T-helper 1 cell (primary cell): ENCODE results near the gene ADAMTS3.

Source experiments
- DNase-seq, 5 donors: peaks; one replicate each; pipeline ENCODE4 v3.0.0-alpha.2; 2012 to 2020
- total RNA-seq, 4 donors: gene quantifications; one replicate each; lab custom pipeline; 2026; lab: John Stamatoyannopoulos, UW

ADAMTS3 gene
- 0 to 0.30 (median 0) reads per million in 4 donors for total RNA-seq

DNA sequence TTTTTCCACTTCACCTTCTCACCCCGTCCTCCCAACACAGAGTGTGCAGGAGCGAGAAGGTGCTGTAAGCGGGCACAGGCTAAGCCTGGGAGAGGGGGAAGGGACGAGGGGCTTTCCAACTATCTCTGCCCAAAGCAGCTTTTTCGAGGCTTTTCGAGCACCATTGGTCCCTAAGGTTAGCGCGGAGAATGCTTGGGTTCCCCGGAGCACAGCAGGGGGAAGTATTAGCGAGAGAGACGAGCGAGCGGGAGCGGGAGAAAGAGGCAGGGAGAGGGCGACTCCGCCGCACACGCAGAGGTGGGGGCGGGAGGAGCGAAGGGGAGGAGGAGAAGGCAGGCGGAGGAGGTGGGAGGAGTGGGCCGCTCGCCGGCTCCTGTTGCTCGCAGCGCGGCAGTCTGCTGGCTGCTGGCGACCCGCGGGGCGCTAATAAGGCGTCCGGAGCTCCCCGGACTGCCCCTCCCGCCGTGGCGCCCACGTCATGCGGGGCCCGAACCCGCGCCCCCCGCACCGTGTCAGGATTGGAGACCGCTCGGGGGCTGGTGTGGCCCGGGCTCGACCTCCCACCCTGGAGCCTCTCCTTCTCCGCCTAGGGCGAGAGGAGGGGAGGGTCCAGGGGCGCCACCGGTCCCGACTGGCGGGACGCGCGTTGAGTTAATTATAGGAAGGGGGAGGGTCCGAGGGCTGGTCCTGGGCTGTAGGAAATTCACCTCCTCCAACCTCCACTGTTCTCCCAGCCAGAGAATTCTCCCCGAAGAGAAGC lies at the start of gene ADAMTS3:
Gene ADAMTS3, minus strand, starts transcription at position 263 of the 760 bp plus-strand sequence. CDS start 459 bp downstream, outside the sequence.
- DNase-seq = no peak

DNA sequence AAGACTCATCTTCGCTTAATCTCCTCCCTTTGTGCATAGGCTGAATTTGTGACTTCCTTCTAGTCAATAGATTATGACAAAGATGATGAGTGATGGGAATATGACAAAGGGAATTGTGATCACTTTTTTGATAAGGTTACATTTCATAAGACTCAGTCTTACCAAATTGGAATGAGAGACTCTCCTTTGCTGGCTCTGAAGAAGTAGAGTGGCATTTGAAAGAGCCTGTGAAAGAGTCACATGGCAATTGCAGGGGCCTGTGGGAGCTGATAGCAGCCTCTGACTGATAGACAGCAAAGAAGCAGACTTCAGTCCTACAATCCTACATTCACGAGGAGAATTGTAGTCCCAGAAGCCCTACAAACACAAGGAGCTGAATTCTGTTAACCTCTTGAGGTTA lies 44.9 kb upstream of the ADAMTS3 start:
- no peak for DNase-seq

DNA sequence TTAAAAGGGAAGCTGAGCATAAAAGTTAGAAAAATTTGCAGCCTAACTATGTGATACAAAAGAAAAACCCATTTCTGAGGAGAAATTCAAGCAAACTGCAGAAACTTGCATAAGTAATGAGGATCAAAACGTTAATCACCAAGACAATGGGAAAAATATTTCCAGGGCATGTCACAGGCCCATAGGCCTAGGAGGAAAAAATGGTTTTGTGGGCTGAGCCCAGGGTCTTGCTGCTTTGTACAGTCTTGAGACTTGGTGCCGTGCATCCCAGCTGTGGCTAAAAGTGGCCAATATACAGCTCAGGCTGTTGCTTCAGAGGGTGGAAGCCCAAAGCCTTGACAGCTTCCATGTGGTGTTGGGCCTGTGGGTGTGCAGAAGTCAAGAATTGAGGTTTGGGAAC lies 37.7 kb upstream of the ADAMTS3 start:
- DNase-seq = no peak

DNA sequence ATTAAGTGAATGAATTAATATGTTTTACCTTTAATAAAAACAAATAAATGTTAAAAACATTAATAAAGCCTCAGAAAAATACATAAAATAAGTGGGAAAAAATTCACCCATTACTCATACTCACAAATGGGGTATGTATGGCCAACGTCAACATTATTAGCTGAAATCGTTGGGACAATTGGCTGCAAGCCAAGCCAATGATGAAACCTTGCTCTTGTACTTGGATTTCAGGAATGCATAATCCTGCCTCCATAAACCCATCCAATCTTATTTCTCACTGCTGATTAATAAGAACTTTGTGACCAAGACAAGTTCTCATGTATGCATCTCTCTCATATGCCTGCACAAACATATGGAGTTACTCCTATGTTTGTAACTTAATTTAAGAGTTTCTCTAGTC lies 35.3 kb upstream of the ADAMTS3 start:
- DNase-seq = no peak

DNA sequence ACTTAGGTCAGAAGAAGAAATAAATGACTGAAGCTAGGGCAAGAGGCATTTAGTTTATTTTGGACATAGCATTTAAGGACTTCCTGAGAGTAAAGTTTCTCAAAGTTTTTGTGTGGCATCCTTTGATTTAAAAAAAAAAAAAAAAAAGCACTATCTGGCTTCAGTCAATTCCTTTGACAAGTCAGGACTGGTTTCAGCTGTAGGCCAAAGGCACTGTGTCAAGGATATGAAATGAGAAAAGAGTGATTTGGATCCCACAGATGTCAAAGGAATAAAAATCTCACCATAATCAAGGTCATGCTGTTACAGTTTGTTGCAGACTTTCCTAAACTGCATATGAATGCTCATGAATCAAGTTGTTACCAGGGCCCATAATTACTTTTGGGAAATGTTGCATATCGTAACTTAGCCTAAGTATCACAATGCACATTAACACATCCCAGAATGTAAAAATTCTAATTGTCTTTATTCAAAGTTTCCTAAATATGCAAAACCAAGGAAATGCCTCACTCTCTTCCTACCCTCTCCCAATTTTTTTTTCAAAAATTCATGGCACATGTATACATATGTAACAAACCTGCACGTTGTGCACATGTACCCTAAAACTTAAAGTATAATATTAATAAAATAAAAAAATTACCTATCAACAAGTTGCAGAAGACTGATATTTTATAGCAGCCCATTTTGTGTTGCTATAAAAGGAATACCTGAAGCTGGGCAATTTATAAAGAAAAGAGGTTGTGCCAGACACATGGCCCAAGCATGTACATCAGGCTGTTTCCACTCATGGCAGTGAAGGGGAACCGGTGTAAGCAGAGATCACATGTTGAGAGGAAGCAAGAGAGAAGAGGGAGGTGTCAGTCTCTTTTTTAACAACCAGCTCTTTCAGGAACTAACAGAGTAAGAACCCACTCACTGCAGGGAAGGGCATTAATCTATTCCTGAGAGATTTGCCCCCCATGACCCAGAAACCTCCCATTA lies 33.7 kb upstream of the ADAMTS3 start:
- no peak for DNase-seq

DNA sequence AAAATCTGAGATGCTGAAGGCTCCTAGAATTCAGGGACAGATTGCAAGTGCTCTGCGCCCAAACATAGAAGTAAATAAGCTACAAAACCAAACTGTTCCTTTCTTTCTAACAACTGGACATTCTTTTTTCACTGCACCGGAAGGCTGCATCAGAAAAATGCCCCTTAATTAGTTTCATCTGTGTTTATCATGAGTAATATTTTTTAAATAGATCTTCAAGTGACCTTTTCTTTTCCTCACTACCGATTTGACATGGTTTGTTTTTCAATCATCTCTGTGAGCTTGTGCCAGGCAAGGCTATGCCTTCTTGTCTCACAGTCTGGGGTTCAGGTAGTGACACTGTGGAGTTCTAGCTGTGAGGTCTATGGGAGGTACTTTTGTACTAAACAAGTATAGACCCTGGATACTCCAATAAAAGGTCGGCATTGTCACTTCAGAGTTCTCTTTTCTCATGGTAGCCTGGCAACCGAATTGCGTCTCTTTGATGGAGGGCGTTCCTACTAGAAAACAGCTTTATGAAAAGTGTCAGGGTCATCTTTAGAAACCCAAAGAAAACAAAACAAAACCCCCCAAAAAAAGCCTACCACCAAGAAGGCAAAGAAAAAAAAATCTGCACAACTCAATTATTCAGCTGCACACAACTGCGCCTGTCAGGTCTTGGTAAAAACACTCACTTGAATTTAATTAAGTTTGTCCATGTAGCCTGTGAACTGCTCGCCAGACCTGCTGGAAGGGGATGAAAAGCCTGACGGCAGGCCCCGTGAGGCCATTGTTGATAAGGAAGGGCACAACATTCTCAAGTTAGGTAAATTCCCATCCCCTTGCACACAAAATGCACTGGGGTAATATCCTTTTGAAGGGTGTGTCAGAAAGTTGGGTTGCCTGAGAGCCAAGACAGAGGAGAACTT lies 22.8 kb upstream of the ADAMTS3 start:
- no peak for DNase-seq

DNA sequence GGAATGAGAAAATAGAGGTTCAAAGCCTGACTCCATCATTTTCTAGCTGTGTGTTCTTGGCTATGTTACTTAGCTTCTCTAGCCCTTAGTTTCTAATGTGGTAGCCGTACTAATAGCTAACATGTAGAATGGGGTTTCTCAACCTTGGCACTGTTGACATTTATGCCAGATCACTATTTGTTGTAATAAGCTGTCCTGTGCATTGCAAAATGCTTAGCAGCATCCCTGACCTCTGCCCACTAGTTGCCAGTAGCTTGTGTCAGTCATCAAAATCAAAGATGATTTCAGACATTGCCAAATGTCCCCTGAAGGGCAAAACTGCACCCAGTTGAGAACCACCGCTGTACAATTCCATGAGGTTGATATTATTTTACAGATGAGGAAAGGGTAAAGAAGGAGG lies 18.3 kb upstream of the ADAMTS3 start:
- no peak for DNase-seq

DNA sequence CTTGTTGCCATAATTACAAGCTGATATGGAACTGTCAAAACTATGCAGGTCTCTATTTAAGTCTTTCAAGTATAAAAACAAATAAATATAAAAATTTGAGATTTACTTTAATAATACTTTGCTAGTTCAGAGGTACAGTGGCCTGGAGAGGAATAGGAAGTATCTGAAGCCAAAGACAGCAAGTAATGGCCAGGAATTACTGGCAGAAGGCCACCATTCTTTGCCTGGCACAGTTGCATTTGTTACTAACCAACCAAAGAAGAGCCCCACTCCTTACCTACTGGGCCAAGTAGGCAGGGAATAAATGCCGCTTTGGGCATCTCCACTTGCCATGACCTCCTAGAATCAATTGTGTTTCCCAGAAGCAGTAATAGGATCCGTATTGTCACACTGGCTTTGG lies 13.8 kb upstream of the ADAMTS3 start:
- no peak for DNase-seq

DNA sequence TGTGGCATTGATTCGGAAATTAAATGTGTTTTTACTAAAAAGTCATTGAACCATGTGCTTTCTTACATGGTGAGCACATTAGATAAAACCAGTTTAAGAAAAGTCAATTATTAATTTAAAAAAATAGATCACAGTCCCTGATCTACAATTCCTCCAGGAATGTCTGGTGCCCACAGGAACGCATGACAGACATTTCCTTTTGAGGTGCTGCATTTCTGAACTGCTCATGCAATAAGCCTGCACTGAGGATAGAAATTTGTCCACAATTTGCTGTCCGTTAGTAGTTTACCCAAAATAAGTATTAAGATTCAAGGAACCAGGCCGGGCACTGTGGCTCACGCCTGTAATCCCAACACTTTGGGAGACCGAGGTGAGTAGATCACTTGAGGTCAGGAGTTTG lies 8.2 kb upstream of the ADAMTS3 start:
- no peak for DNase-seq

DNA sequence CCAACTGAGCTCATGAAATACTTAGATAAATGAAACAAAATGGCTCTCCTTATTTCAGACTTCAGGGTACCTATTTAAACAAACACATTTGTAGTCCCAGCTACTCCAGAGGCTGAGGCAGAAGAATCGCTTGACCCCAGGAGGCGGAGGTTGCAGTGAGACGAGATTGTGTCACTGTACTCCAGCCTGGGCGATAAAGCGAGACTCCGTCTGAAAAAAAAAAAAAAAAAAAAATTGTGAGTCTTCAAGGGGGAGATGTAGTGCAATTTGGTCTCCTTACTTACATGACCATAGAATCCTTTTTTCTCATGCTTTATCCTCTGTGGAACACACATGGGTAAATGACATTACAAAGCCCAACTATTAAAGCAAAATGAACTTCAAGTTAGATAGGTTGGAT lies 2.3 kb upstream of the ADAMTS3 start:
- no peak for DNase-seq

DNA sequence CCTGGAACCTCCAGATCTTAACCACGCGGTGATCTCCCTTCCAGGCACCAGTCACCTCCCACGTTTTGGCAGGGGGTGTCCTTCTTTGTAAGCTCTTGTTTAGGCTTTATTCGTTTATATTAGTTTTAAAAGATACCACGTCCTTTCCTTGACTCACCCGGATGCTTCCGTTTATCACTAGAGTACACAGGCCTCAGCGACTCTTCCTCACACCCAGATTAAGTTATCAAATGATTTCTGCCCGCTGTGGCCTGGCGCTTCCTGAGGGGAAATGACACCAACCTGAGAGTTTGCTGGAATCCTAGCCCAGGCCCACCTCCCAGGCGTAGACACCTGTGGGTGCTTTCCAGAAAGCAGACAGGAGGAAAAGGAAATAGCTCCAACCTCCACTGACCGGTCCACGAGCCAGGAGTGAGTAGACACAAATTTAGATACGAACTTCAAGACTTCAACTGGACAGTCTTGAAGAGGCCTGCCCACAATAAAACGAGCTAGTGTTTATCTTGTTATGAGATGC lies 756 bp upstream of the ADAMTS3 start:
- DNase-seq = no peak

DNA sequence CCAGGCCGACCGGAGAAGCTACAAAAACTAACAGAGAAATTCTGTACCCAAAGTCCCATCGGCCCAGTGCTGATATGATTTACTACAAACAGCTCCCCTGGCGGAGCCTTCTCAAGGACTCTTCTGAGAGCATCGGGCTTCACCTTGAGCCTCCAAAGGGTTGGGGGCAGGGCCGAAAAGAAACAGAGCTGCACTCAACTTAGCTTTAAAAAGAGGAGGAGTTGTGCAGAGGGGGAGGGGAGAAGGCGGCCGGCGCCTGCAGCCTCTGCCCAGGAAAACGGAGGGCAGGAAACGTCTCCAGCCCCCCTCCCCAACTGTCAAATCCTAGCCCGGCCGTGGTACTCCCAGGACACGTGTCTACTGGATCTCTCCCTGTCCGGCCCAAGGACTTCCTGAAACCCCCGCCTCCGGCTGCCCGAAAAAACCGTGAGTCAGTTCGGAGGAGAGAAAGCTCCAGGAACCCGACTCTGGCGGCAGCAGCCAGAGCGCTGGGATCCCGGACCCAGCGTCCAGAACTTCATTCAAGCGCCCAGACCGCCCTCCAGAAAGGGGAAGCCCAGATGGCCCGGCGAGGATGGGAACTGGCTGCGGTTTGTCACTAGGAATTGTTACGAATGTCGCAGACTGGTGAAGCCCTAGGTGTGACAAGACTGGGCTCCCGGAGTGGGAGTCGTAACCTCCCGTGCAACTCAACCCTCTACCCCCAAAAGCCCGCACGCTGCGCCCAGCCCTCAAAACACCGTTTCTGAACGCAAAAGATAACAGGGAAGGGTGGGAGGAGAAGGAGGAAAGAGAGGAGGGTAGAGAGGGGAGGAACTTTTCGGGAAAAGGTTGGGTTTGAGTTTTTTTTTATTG lies 973 bp downstream of the ADAMTS3 start:
- DNase-seq = peak in 1 of 5 donors; percentile 0

DNA sequence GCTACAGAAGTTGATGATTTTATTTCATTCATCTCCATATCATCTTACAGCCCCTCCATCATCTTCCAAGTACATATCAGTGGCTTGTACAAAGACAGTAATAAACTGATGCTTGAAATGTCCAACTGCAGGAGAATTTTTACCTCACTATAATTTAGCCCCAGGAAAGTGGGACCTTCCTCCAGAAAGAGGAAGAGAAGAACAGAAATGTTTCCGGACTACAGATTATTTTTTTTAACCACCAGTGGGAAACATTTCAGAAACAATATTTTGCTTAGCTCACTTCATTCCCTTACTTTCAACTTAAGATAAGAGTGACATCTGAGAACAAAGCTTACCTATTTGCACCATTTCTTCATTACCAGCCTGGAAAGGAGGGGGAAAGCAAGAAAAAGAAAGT lies 2.0 kb downstream of the ADAMTS3 start:
- no peak for DNase-seq

DNA sequence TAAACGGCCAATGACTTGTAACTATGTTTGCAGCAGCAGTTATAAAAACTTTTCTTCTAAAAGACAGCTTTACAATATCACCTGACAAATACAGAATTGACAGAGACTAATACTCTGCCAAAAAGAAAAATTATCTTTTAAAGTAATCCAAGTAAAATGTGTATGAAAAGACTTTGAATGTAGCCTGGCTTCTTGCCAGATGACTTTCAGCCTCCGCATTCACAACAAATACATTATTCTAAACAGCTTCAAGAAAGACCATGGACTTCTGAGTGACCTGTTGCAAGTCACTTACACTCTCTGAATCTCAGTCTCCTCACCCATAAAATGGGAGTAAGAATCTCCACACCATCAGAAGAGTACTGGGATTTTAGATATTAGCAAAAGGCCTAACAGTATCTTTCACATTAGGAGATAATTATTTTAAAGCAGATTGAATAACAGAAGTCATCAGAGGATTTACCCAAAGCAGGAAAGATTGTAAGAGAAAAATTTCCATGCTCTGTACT lies 2.5 kb downstream of the ADAMTS3 start:
- no peak for DNase-seq

DNA sequence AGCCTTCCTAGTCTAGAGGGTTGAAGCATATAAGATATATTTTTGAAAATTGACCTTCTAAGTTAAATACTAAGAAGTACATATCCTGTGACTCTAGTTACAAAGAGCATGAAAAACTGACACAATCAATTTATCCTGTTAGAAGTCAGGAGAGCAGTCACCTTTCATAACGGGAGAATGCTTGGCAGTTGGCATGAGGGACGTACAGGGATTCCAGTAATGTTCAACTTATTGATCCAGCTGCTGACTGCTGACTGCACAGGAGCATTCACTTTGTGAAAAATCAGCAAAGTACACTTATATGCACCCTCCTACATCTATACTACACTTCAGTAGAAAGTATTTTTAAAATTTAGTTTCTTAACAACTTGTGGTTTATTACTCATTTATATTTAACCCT lies 4.2 kb downstream of the ADAMTS3 start:
- no peak for DNase-seq

DNA sequence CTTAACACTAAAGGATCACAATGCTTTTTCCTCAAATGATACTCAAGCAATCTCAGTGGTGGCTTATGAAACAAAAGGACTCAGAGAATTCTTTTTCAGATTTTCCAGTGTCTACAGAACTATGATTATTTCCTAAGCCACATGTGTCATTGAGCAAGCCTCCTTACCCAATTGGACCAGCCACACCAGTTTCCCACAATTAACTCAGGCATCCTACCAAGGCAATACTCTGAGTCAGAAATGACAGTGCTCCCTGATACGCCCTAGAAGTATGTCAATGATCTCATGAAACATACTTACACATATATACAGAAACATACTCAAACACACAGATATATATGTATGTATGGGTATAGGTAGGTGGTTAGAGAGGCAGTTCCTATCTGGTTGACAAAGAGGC lies 4.8 kb downstream of the ADAMTS3 start:
- DNase-seq = no peak

DNA sequence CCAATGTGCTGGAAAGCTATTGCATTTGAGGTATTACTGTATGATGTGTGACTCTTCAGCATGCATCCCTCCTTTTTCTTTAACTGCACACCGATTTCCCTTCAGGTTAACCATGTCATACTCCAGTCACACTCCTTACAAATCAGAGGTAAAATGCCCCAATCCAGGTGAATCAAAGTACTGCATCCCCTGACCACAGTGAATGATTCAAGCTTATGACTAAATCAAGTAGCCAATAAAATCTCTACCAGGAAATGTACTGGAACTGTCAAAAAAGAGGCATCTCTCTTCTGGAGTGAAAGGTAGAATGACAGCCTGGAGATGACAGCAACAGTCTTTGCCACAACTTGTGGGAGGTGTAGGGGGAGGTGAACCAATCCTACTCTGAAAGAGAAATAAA lies 10.4 kb downstream of the ADAMTS3 start:
- no peak for DNase-seq

DNA sequence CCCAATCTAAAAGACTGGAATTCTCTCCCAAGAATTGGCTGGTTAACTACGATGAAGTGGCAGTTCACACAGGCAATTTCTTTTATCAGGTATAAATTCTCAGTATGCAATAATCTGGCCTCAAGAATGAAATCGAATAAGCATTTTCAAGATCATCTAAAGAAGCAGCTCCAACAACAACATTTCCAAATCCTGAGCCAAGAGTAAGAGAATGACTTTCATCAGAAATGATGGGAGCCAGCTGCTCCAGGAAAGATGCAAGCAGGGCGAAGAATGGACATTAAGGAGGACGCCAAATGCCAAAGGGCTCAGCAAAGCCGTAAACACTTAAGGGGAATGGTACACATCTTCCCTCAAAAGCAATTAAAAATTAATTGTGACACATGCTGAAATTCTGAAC lies 12.0 kb downstream of the ADAMTS3 start:
- no peak for DNase-seq

DNA sequence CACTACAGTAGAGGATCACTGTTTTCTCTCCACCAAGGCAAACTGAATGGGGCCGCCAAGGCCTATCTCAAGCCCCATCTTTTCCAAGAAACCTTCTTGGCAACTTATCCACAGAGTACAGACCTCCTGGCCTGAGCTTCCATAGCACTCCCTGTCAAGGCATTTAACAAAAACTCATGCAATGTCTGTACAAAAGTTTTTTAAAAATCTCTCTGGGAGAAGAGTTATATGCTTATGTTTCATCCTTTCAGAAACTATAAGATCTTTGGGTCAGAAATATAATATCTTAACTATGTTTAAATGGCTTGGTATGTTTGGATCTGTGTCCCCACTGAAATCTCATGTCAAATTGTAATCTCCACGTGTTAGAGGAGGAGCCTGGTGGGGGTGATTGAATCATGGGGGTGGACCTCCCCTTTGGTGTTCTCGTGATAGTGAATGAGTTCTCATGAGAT lies 13.6 kb downstream of the ADAMTS3 start:
- DNase-seq = no peak

DNA sequence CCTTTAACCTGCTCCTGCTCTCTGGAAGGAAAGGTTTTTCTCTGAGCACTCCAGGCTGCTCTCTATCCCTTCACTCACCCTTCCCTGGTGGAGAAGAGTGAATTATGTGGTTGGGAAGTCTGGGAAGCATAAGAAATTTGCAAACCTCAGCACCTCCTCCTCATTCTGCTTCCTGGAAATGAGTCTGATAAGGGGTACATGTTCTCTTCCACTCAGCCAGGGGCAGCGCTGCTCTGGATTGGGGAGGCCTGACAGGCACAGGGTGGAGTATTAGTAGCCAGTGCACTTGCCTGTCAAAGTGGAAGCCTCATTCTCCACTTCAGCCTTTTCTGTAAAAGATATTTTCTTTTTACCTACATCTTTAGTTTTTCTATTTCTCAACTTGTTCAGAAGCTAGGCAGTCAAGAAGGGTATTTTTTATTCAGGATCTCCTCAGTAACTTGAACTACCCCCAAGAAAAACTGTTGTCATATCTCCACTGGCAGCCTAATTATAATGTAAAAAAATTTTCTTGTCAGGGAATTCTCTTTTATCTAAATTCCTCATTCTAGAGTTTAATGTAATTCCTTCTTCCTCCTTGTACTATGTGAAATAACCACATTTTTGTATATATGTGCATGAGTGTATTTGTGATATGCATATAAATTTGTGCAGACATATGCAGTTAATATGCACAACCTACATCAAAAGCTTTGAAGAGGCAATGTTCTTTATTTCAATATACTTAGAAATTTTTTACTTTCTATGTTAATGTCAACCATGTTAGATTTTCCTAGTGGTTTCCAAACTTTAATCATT lies 15.3 kb downstream of the ADAMTS3 start:
- DNase-seq = no peak
